ENCODE data around the gene FRMD1.

The FRMD1 gene

DNA sequence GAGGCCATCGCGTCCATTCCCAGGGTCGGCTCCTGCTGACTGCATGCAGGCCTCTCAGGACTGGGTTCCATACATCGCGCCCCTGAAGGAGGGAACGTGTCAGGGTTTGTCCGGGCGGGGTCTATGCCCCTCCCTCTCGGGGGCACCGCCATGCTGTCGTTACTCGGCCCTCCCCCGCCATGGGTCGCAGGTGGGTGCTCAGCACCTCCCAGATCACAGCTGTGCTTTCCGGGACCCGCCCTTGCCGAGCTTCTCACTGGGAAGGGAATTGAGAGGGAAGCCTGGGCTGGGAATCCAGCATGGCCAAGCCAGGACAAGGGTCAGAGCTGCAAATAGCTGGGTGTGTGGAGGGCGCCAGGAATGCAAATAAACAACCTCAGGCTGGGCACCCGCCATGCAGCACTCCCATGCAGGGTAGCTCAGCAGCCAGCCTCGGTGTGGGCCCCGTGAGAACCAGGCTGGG, at the start of gene FRMD1:
FRMD1 (minus strand) TSS at position 270 of the 463 bp plus-strand sequence; CDS start at position 152, 118 bp downstream.
- no peak for DNase-seq

DNA sequence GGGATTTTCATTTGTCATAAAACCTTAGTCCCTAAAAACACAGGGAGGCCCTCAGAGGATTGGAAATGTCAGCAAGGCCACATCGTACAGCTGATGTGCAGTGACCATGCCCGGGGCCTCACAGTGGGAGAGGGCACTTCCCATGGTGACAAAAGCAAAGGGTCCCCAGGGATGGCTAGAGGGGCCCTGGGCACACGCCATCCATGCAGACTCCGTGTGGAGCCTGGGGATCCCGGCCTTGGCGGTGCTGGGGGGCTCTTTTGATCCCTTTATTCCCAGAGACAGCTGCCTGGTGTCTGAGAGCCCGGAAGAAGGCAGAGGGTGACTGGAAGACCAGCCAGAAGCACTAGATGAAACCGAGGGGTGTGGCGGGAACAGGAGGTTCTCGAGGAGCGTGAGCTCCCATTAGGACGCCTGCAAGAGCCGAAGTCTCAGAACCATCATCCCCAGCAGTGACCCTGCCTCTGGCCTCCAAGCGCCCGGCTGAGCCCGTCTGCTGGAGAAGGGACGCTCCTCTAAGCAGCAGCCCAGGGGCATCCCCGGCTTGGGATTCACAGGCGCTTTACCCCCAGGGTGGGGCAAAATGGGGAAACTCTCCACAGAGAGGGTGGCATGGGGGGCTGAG, 49.1 kb upstream of the FRMD1 start:
- no peak for DNase-seq

DNA sequence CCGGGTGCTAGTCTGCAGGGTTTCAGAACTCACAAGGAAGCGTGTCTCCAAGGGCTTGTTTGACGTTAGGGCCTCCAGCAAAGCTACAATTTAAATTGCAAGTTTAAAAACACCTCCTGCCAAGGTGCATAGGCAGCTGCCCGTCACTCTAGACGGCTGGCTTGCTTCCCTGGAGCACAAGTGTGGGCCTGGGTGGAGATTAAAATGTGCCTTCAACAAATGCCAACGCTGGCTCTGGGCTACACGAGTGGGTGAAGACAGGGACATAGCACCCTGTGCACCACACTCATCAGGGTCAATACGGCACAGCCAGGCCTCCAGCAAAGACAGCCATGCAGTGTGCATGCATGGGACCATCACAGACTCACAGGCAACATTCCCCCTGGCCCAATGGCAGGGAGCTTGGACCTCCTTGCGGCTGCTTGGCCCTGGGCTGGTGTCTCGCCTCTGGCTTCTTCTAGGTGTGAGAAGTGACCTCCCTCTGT, 48.4 kb upstream of the FRMD1 start:
- DNase-seq, result no peak

DNA sequence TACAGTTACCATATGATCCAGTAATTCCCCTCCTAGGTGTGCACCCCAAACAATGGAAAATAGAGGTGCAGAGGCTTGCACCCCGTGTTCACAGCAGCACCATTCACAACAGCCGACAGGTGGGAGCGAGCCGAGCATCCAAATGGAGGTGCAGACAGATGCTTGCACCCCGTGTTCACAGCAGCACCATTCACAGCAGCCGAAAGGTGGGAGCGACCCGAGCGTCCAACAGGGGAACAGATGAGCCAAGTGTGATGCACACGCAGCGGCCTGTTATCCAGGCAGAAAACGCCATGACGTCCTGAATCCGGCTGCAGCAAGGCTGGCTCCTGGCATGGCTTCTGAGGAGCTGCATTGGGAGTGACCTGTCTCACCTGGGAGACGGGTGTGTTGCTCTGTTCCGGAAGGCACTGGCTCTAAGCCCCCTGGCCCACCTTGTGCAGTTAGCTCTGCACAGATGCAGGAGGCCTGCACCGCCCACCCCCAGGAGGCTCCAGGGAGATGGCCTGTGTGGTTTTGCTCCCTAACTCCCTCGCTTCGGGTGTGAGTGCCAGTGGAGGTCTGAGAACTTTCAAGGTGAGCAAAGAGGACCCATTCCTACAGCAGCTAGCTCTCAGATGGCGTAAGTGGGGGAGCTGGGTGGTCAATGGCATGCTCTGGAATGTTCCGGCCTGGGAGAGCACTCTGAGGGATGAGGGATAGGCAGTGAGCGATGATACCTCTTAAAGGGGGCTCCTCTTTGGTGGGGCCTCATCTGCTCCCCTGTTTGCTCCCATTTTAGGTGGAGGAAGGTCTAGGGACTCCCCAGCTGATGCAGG, 47.8 kb upstream of the FRMD1 start:
- no peak for DNase-seq

DNA sequence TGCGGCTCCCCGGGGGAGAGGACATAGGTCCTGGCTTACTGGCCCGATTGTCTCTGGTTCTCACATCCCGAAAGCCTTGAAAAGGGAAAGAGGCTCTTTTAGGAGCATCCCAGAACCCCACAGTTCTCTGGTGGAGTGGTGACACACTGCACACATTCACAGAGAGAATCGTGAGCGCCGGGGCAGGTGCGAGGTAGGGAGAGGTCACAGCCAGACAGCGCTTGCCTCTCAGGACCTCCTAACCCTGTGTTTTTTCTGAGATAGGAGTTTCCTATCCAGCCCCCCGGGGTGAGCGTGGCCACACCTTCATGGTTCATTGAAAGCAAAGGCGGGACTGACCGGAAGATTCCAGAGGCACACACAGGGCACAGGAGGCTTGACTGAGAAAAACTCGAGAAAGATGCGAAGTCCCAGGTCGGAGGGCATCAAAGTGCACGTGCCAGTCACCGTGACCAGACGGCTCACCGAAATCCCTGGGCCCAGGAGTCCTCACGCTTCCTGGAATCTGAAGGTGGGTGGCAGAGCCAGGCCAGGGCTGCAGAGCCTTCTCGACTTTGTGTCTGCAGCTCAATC, 46.5 kb upstream of the FRMD1 start:
- DNase-seq, result no peak

DNA sequence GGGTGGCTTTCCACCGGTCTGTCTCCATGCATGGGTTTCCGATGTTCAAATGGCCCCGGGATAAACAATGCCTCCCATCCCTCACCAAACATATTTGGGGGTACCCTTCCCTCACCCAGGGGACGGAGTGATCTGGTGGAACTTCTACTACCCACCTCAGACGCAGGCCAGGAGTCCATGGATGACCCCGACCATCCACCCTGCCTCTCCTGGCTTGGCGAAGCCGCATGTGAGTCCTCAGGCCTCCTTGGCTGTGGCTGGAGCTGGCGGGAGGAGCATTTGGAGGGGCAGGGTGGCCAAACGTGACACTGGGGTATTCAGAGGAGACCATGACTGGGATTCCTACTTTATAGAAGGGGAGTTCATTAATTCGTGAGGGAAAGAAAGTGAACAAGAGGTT, 45.9 kb upstream of the FRMD1 start:
- no peak for DNase-seq

DNA sequence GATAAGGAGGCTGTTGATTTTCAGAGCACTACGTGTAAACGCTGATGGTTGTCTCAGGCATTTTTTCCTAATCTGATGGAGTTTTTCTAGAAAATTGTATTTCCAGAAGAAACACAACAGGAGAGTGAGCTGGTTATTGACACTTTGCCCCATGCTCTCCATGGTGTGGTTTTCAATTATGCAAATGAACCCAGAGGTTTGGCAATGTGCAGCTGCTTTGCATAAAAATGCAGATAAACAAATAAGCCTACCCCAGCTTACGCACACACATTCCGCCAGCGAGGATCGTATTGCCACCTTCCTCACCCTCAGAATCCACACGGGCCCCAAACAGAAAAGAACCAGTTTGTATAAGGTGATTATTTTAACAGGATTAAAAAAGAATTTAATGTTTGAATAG, 45.1 kb upstream of the FRMD1 start:
- DNase-seq, result no peak

DNA sequence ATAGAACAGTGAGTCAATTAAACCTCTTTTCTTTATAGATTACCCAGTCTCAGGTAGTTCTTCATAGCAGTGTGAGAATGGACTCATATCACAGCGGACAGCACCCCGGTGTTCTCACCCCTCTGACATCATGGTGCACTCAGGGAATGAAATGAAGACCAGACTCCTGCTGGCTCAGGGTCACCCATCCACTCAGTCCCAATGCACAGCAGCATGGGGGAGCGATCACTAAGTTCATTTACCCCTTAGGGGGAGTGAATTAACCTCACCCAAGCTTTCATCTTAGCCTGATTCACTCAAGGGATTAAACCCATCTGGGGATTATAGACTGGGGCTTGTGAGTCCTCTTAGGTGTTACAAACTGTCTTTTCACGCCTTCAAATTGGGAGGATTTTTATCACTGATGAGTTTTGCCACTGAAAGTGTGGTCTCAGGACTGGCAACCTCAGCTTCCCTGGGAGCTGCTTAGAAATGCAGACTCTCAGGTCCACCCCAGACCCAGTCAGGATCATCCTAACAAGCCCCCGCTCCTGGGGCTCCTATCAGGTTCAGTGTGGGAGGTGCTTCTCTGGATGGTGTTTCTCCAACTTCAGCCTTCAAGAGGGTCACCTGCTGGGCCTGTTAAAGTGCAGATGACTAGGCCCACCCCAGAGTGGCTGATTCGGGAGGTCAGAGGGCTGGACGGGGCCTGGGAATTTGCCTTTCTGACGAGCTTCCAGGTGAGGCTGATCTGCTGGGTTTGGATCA, 44.3 kb upstream of the FRMD1 start:
- DNase-seq, result no peak

DNA sequence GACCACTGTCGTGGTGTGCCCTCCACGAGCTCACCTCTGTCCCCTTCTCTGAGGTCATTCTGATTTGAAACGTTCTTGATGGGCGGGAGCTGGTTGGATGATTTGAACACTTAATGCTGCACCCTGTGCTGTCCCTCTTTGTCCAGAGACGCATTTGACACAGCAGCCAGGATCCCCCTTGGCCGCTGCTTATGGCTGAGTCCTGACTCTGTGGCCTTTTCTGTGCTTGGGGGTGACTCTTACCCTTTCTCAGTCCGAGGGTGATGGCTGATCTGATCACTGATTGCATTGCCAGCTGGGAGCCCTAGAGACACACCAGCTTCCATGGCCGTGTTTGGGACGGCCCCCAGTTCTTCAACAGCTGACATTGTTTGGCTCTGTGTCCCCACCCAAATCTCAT, 43.5 kb upstream of the FRMD1 start:
- DNase-seq, result no peak

DNA sequence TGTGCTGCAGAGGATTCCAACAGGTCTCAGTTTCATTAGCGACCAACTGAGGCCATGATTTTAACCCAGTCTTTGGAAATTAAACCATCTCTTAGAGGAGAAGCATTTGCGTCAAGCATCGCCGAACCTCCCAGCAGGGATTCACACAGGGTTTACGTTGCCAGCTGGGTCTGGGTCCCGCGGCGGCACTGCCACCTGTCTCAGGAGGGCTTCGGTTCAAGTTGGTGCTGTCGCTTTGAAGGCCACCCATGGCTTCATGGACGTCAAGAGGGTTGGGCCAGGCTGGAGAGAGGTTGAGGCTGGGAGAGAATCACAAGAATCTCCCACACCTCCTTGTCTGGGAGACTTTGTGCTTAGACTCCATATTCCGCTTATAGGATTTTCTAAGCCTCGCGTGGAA, 43.0 kb upstream of the FRMD1 start:
- DNase-seq, result no peak

DNA sequence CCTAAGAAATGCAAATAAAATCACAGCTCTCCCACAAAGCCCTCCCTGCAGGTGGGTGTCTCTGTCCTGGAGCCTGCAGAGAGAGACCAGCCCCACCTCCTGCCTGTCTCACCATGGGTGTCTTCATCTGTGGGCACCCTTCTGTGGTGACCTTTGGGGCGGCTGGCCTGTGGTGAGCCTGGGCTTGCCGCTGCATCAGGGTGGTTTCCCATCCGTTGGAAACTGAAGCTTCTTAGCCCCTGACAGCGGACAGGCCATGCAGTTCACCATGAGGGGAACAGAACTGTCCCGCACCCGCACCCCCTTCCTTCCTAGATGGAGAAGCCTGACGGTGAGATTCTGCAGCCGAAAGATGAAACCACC, 42.3 kb upstream of the FRMD1 start:
- no peak for DNase-seq

DNA sequence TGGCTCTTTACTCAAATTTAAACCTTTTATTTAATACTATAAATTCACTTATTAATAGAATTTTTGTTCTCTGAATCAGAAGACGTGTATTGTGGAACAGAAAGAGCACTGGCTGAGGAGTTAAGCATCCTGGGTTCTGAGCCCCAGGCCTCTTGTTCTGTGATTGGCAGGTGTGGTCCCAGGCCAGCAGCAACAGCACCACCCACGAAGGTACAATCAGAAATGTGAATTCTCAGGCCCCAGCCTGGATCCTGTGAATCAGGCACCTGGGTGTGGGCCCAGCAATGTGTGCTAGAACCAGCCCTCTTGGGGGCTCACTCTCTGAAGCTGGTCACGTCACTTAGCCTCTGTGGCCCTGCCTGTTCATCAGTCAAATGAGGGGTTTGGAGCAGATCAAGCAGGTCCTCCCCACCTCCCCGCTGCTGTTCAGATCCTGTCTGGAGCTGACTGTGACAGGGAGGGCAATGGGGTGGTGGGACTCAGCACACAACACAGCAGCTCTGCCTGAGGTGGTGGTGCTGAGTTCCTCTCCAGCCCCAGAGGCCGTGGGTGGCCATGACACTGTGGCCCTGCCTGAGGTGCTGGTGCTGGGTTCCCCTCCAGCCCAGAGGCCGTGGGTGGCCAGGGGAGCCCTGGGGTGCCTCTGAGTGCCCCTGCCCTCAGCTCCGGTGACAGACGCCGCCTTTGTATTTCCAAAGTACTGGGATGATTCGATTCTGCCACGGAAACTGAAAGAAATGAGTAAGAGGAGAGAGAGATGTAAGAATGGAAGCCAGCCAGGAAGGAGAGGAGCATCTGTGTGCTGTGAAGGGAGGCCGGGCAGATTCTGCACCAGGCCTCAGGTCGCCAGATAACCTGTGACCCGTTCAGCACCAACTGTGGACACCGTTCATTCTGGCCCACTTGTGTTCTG, 41.6 kb upstream of the FRMD1 start:
- DNase-seq, result no peak

DNA sequence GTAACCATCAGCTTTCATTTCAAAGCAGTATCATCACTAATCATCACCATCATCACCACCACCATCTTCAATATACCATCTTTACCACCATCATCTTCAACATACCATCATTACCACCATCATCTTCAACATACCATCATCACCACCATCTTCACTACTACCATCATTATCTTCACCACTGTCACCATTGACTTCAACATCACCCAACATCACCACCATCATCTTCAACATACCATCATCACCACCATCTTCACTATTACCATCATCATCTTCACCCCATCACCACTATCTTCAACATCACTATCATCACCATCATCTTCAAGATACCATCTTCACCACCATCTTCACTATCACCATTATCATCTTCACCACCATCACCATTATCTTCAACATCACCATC, 40.5 kb upstream of the FRMD1 start:
- no peak for DNase-seq

DNA sequence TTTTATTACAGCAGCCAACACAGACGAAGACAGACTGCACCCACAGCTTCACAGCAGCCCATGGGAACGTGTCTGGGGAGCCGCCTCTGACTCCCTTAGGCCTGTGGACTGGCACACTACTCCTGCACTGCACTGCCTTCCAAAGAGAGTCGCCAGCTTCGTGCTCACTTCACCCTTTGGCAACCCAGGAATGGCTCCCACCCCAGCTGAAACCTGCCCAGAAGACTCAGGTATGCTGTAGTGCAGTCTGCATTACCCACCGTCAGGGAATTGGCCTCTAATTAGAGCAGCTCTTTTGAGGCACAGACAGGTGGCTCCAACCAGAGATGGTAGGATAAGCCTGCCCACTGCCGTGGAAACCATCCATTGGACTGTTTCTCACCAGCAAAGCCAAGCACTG, 39.9 kb upstream of the FRMD1 start:
- DNase-seq, result no peak

DNA sequence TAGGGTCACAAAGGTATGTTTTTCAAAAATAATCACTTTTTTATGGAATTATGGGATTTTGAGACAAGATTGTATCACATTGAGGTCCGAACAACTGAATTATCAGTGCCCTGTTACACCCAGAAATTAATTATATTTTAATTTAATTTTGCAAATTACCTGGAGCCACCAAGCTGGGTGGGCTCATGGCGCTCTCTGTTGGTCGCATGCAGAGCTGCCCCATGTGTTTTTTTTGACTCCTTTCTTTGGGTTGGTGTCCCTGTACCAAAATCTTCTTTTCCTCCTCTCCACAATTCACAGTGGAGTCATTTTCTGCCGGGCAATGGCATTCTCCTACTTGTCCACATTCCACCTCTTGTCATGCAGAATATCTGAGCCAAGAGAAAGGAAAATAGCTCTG, 38.9 kb upstream of the FRMD1 start:
- no peak for DNase-seq

DNA sequence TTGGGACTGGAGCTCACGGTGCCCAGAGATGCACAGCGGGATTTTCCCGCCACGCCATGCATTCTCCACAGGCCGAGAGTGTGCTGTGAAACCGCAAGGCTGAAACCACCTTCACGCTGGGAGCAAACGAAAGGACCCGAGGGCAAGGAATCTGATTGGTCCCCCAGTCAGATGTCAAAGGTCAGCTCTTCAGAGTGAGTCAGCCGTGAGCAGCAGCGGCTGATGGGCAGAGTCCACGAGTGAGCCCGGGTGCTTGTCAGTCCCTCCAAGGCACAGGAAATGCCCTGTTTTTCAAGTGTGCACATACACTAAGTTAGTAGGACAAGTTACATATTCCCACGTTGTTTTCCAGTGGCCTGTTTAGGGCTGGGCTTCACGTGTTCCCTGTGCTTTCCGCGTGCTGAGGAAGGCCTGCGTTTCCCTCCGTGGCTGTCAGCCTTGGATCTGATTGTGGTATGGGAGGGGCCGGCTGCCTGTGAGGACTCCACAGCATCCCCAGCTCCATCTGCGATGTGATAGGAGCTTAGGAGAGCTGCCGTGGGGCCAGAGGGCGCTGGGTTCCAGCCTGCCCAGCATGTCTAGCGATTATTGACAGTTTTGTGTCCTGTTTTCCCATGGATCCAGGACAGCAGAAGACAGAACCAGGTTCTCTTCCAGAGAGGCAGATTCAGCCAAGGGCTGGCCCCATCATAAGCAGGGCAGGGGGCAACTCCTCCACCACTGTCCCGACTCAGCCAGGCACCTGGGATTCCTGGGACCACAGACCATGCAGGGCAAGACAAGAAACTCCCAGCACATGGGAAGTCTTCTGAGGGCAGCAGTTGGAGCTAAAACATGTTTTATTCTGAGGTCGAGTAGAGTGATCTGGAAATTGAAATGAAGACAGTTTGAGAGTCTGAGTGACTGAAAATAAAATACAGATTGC, 38.2 kb upstream of the FRMD1 start:
- no peak for DNase-seq

DNA sequence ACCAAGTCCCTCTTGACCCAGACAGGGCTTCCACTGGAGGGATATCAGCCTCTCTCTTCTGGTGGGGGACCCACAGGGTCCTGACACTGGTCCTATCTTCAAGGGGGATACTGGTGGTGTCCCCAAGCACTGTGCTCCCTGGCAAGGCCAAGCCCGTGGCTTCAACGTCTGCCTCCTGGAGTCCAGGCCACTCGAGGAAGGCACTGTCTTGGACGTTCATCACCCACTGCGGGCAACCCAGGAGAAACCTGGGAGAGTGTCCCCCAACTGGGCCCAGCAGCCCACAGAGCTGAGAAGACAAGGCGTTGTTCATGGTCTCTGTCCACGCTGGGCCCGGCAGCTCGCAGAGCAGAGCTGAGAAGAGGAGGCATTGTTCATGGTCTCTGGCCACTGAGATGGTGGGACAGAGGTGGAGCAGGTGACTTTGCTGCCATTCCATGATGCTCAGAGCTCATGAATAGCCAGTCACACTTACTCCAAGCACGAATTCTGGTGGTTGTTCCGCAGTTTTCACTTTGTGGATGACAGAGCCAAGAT, 37.5 kb upstream of the FRMD1 start:
- no peak for DNase-seq

DNA sequence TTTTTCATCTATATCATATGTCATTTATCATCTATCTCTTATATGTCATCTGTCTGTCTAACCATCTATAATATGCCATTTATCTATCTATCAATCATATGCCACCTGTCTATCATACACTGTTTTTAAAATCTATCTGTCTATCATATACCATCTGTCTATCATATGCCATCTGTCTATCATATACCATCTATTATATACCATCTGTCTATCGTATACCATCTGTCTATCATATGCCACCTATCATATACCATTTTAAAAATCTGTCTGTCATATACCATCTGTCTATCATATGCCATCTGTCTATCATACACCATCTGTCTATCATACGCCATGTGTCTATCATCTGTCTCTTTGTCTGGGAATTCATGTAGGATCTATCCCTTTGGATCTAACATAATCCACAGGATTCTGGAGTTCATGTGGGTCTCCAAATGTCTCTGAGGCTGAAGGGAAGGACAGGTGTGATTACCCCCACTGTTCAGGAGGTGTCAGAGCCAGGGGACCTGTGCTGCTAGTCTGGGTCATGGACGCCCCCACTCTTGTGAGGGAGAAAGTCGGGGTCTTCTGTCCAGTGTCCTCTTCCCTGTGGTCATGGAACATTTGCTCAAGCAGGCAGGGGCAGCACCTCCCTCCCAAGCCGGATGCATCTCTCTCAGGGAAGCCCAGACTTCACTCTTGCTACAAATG, 36.9 kb upstream of the FRMD1 start:
- no peak for DNase-seq

DNA sequence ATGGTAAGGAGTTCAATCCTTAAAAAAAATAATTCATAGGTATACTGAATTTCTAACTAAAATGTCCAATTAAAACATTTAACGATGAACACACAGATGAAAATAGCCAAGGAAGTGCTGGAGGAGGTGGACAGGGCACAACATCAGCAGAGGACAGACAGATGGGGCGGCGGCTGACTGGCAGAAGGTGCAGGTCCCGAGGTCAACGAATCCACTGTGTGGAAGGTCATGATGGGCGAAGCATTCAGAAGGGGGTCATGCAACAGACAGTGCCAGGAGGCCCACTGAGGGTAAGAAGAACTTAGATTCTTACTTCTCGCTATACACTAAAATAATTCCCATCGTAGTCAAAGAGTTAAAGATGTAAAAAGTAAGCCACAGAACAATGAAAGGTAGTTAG, 34.2 kb upstream of the FRMD1 start:
- no peak for DNase-seq

DNA sequence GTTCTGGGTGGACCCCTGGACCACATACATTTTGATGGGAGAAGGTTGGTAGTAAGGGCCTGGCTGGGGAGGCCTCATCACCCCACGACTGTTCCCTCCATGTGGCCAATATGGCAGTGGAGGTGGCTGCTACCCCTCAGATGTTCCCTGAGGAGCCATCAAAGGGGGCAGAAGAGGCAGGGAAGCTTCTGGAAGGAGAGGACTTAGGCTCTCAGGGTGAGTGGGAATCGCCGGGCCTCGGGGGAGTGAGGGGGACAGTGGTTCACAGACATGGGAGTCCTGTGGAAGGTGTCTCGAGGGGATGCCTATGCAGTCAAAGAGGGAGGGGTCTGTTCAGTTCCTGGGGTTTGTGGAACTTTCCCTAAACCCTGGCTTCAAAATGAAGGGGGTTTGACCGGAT, 32.9 kb upstream of the FRMD1 start:
- DNase-seq, result no peak

Measured in NCI-H2081 treated with DMSO at 0.1 percent for 48 hours (cell line).